Jurkat, Clone E6-1 (cell line): Measurements from ENCODE around the gene KCNH6.
A peak's percentile ranks its signal among the peaks of the same experiment; 100 is the strongest.

Experiments
- DNase-seq: peaks from one replicate; pipeline ENCODE4 v3.0.0-alpha.2; 2011; ENCODE audit warnings: low read depth, low spot score
- H3K4me3 ChIP-seq: 2 replicates; pipeline ENCODE4 v1.5.1; 2011; ENCODE audit warnings: mild to moderate bottlenecking, low read length, control low read depth, moderate library complexity

KCNH6 gene

GRCh38 chr17:63483655-63484575 lies 39.2 kb upstream of the KCNH6 start:
- no peak for DNase-seq
- no peak overlapping the region for H3K4me3 ChIP-seq

GRCh38 chr17:63486317-63487013 lies 36.7 kb upstream of the KCNH6 start:
- DNase-seq, result no peak
- no peak overlapping the region for H3K4me3 ChIP-seq

GRCh38 chr17:63487014-63487339 lies 36.2 kb upstream of the KCNH6 start:
- H3K4me3 ChIP-seq, result no peak overlapping the region
- DNase-seq, result no peak

GRCh38 chr17:63488851-63489250 lies 34.3 kb upstream of the KCNH6 start:
- no peak overlapping the region for H3K4me3 ChIP-seq
- DNase-seq, result no peak

GRCh38 chr17:63489291-63489690 lies 33.9 kb upstream of the KCNH6 start:
- DNase-seq, result no peak

GRCh38 chr17:63490329-63490728 lies 32.8 kb upstream of the KCNH6 start:
- no peak overlapping the region for H3K4me3 ChIP-seq
- DNase-seq, result no peak

More at GRCh38 chr17:63489291-63489690, 33.9 kb upstream of the KCNH6 start:
- H3K4me3 ChIP-seq, result no peak overlapping the region

- no peak for DNase-seq
- H3K4me3 ChIP-seq, result no peak overlapping the region
Measured at GRCh38 chr17:63490858-63491400, 32.2 kb upstream of the KCNH6 start.

GRCh38 chr17:63491413-63491812 lies 31.7 kb upstream of the KCNH6 start:
- H3K4me3 ChIP-seq, result no peak overlapping the region
- DNase-seq, result no peak

- DNase-seq, result no peak
- H3K4me3 ChIP-seq, result no peak overlapping the region
Measured at GRCh38 chr17:63491977-63492618, 31.1 kb upstream of the KCNH6 start.

- DNase-seq, result no peak
- H3K4me3 ChIP-seq, result no peak overlapping the region
Measured at GRCh38 chr17:63492940-63493339, 30.2 kb upstream of the KCNH6 start.

- H3K4me3 ChIP-seq, result no peak overlapping the region
- no peak for DNase-seq
Measured at GRCh38 chr17:63493411-63493810, 29.7 kb upstream of the KCNH6 start.

- no peak for DNase-seq
Measured at GRCh38 chr17:63494300-63494928, 28.7 kb upstream of the KCNH6 start.

GRCh38 chr17:63495491-63495890 lies 27.7 kb upstream of the KCNH6 start:
- DNase-seq, result no peak
- no peak overlapping the region for H3K4me3 ChIP-seq

More at GRCh38 chr17:63494300-63494928, 28.7 kb upstream of the KCNH6 start:
- H3K4me3 ChIP-seq, result no peak overlapping the region

- no peak overlapping the region for H3K4me3 ChIP-seq
- DNase-seq, result no peak
Measured at GRCh38 chr17:63496177-63496576, 27.0 kb upstream of the KCNH6 start.

GRCh38 chr17:63496663-63497400 lies 26.3 kb upstream of the KCNH6 start:
- DNase-seq, result no peak
- no peak overlapping the region for H3K4me3 ChIP-seq

GRCh38 chr17:63497708-63498483 lies 25.3 kb upstream of the KCNH6 start:
- H3K4me3 ChIP-seq, result no peak overlapping the region
- DNase-seq, result peak; percentile 53

GRCh38 chr17:63498626-63499195 lies 24.4 kb upstream of the KCNH6 start:
- no peak for DNase-seq

More at GRCh38 chr17:63498626-63499195, 24.4 kb upstream of the KCNH6 start:
- no peak overlapping the region for H3K4me3 ChIP-seq
